K562 (cell line): ENCODE data around the gene NFXL1. TPM values are rescaled to one million over a fixed set of nuclear protein-coding genes. Genes with fewer than 3 reads are reported as not detected.

Experiments
- ATAC-seq: fragments of 200-7000 bp; cut with Tn5 transposase; 3 replicates; pipeline ENCODE4 v1.9.1; 2020; ENCODE audit warnings: moderate library complexity
- BruUV-seq: library from RNA; stranded (reverse); fragments of 400-500 nt; replicated peaks from 2 replicates; lab custom pipeline; 2021; lab: Mats Ljungman, UMichigan
- CTCF ChIA-PET: fragments of 300-600 bp; formaldehyde crosslinking; extraction: SDS; loops from one replicate; lab custom pipeline; 2021; ENCODE audit warnings: low intra/inter-chr PET ratio; lab: Yijun Ruan, JAX
- POLR2A ChIA-PET: fragments of 300-600, 350-650 bp; sonication (Branson Sonifier 250); formaldehyde crosslinking; extraction: SDS; loops from one replicate; lab custom pipeline; 2021; ENCODE audit warnings: antibody characterized with exemption, inconsistent platforms; lab: Yijun Ruan, JAX
- DNase-seq, 4 experiments: peaks; one replicate each; pipeline versions ENCODE4 v3.0.0 to v3.0.0-alpha.2; 2011 to 2018; ENCODE audit warnings: low spot score in 3 of 4, mixed read lengths in 3 of 4; ENCODE audit errors: extremely low read depth in 1 of 4
- FAIRE-seq: peaks from 2 replicates; lab custom pipeline; 2011; peaks lifted over from hg19 to GRCh38; lab: Jason Lieb, UNC
- H2AFZ ChIP-seq: 2 replicates; pipeline ENCODE4 v1.6.0; 2011; ENCODE audit warnings: low read depth, low read length, control low read depth, inconsistent platforms
- H3K27ac ChIP-seq: fragments of 200-600 bp; 3 replicates; pipeline ENCODE4 v1.8.0; 2011; ENCODE audit warnings: low read depth, mild to moderate bottlenecking, control low read depth, inconsistent platforms, low read length, moderate library complexity, mixed read lengths; ENCODE audit errors: extremely low read depth
- H3K27me3 ChIP-seq, 2 experiments: fragments of 300-600 bp in 1 of 2; 2 replicates in 1 of 2; 3 replicates in 1 of 2; pipeline versions ENCODE4 v1.6.0 to v1.8.0; 2011; ENCODE audit warnings: inconsistent platforms in 2 of 2, low read length in 2 of 2, mild to moderate bottlenecking in 1 of 2, mixed read lengths in 1 of 2, moderate library complexity in 1 of 2; ENCODE audit not compliant: control insufficient read depth in 2 of 2, insufficient read depth in 2 of 2
- H3K36me3 ChIP-seq: fragments of 300-600 bp; 3 replicates; pipeline ENCODE4 v1.8.0; 2011; ENCODE audit warnings: mild to moderate bottlenecking, low read length, inconsistent platforms; ENCODE audit not compliant: control insufficient read depth, insufficient read depth
- H3K4me1 ChIP-seq, 2 experiments: fragments of 200-600 bp in 1 of 2; replicated peaks in 1 of 2; 2 replicates in 1 of 2; 3 replicates in 1 of 2; pipeline versions ENCODE4 v1.5.1 to v1.8.0; 2011; ENCODE audit warnings: inconsistent platforms in 2 of 2, low read length in 2 of 2, mild to moderate bottlenecking in 1 of 2, mixed read lengths in 1 of 2, moderate library complexity in 1 of 2; ENCODE audit not compliant: control insufficient read depth in 2 of 2, insufficient read depth in 2 of 2
- H3K4me2 ChIP-seq: 2 replicates; pipeline ENCODE4 v1.6.1; 2011; ENCODE audit warnings: low read length, control low read depth, inconsistent platforms, mixed read lengths; ENCODE audit not compliant: insufficient read depth
- H3K4me3 ChIP-seq: fragments of 200-600 bp; sonication (generic), shearing (Covaris generic); 2 replicates; pipeline ENCODE4 v1.5.1; 2016; ENCODE audit warnings: control low read depth, inconsistent platforms
- H3K79me2 ChIP-seq: fragments of 200-600 bp; 3 replicates; pipeline ENCODE4 v1.8.0; 2011; ENCODE audit warnings: low read length, inconsistent platforms; ENCODE audit not compliant: control insufficient read depth, insufficient read depth
- H3K9ac ChIP-seq, 2 experiments: 2 replicates each; pipeline versions ENCODE4 v1.6.0 to v1.6.1; 2011; ENCODE audit warnings: low read depth in 2 of 2, low read length in 2 of 2, control low read depth in 1 of 2, inconsistent platforms in 1 of 2, mild to moderate bottlenecking in 1 of 2, mixed read lengths in 1 of 2; ENCODE audit not compliant: insufficient read depth in 1 of 2
- H3K9me1 ChIP-seq: one replicate; pipeline ENCODE4 v1.6.0; 2011; ENCODE audit warnings: inconsistent platforms, mild to moderate bottlenecking, low read length, moderate library complexity; ENCODE audit not compliant: control insufficient read depth, insufficient read depth
- H3K9me3 ChIP-seq: replicated peaks from 2 replicates; pipeline ENCODE4 v1.5.1; 2011; ENCODE audit warnings: low read depth, low read length, inconsistent platforms; ENCODE audit not compliant: control insufficient read depth, insufficient read depth
- H4K20me1 ChIP-seq: replicated peaks from 2 replicates; pipeline ENCODE4 v1.6.1; 2011; ENCODE audit warnings: low read length, inconsistent platforms, mixed read lengths; ENCODE audit not compliant: control insufficient read depth, insufficient read depth
- HDGF ChIP-seq: fragments of 450-650 bp; IDR thresholded peaks from 2 replicates; pipeline ENCODE4 v1.6.1; 2016
- MAFG ChIP-seq: fragments of 450-650 bp; conservative IDR thresholded peaks from 2 replicates; pipeline ENCODE4 v1.6.1; 2016; ENCODE audit warnings: missing genetic modification characterization, missing compliant biosample characterization
- ZNF41 ChIP-seq: fragments of 250-450 bp; sonication (Bioruptor Pico); conservative IDR thresholded peaks from 2 replicates; pipeline ENCODE4 v1.4.0; 2020; ENCODE audit warnings: mild to moderate bottlenecking
- WGBS: fragments of 100-300 bp; shearing (Covaris generic); methylation state at CpG from one replicate; pipeline ENCODE4 v1.1.6; 2016; ENCODE audit warnings: low coverage, mixed read lengths; ENCODE audit not compliant: insufficient coverage; ENCODE audit errors: missing lambda C conversion rate; 5-methylcytosine and 5-hydroxymethylcytosine counted together
- in situ Hi-C: fragments of 300-500 bp; cut with MboI; formaldehyde crosslinking; loops from 4 replicates; pipeline ENCODE4 v1.15.0; 2018; ENCODE audit warnings: inconsistent platforms, mixed read lengths
- intact Hi-C: fragments of 100-400 bp; cut with micrococcal nuclease; formaldehyde crosslinking; loops from 2 replicates; pipeline ENCODE4 v1.14.2; 2022
- polyA plus RNA-seq, 8 experiments: library from polyadenylated mRNA; depleted of rRNA in 4 of 8; stranded (reverse) in 5 of 8; unstranded in 3 of 8; fragments of >200 nt; fragmentation: Nextera tagmentation in 2 of 8; fragmentation: Illumina TruSeq in 1 of 8; extraction: Ambion mirVana in 2 of 8; extraction: Trizol in 1 of 8; gene quantifications; 2 replicates each; pipeline versions ENCODE4 v1.2.1 to v1.2.3, GENCODE V29; 2011 to 2014; ENCODE audit warnings: inconsistent platforms in 1 of 8, missing spikeins in 1 of 8
- total RNA-seq, 7 experiments: library from RNA; depleted of rRNA in 6 of 7; stranded (reverse); fragments of >200 nt in 6 of 7; fragmentation: Illumina TruSeq in 2 of 7; extraction: Trizol in 2 of 7; gene quantifications; 2 replicates each; pipeline versions ENCODE4 v1.2.1 to v1.2.3, GENCODE V29; 2011 to 2021; ENCODE audit warnings: low replicate concordance in 1 of 7
- TF ChIP-seq, protein P1 (sequence below): fragments of 450-650 bp; IDR thresholded peaks from 2 replicates; pipeline ENCODE4 v1.6.1; 2016; ENCODE audit warnings: mild to moderate bottlenecking, moderate library complexity
- TF ChIP-seq, protein P2 (sequence below): fragments of 450-650 bp; IDR thresholded peaks from 2 replicates; pipeline ENCODE4 v1.6.1; 2016

Gene NFXL1
- total and polyA plus RNA-seq, 9 of the 15 experiments (the other 6 are each of a cell fraction or from before 2014, with no cell fraction given), result 7.5 to 27.0 (median 10.6) TPM

DNA sequence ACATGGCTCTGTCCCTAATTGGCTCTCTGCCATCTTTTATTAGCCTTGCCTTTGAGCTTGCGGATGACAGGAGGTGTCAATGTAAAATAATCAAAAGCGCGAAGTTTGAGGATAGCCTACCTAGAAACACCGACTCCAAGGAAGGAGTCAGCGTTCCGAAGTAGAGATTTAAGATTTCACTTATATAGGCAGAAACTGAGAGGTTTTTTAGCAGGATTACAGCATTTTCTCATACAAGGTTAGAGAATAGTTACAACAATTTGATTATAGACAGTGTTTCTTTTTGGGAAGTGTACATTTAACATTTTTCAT is 499 bp upstream of the NFXL1 start:
- BruUV-seq, result TSS peak; percentile 82
- POLR2A ChIA-PET, result interaction anchor here (0.9 to 1.4 kb wide), 4 partner anchors 12 to 426 kb away, joined by 3 to 4 read pairs (median 4); partner anchors contain the start of gene SLAIN2
- TF ChIP-seq, protein P1, sequence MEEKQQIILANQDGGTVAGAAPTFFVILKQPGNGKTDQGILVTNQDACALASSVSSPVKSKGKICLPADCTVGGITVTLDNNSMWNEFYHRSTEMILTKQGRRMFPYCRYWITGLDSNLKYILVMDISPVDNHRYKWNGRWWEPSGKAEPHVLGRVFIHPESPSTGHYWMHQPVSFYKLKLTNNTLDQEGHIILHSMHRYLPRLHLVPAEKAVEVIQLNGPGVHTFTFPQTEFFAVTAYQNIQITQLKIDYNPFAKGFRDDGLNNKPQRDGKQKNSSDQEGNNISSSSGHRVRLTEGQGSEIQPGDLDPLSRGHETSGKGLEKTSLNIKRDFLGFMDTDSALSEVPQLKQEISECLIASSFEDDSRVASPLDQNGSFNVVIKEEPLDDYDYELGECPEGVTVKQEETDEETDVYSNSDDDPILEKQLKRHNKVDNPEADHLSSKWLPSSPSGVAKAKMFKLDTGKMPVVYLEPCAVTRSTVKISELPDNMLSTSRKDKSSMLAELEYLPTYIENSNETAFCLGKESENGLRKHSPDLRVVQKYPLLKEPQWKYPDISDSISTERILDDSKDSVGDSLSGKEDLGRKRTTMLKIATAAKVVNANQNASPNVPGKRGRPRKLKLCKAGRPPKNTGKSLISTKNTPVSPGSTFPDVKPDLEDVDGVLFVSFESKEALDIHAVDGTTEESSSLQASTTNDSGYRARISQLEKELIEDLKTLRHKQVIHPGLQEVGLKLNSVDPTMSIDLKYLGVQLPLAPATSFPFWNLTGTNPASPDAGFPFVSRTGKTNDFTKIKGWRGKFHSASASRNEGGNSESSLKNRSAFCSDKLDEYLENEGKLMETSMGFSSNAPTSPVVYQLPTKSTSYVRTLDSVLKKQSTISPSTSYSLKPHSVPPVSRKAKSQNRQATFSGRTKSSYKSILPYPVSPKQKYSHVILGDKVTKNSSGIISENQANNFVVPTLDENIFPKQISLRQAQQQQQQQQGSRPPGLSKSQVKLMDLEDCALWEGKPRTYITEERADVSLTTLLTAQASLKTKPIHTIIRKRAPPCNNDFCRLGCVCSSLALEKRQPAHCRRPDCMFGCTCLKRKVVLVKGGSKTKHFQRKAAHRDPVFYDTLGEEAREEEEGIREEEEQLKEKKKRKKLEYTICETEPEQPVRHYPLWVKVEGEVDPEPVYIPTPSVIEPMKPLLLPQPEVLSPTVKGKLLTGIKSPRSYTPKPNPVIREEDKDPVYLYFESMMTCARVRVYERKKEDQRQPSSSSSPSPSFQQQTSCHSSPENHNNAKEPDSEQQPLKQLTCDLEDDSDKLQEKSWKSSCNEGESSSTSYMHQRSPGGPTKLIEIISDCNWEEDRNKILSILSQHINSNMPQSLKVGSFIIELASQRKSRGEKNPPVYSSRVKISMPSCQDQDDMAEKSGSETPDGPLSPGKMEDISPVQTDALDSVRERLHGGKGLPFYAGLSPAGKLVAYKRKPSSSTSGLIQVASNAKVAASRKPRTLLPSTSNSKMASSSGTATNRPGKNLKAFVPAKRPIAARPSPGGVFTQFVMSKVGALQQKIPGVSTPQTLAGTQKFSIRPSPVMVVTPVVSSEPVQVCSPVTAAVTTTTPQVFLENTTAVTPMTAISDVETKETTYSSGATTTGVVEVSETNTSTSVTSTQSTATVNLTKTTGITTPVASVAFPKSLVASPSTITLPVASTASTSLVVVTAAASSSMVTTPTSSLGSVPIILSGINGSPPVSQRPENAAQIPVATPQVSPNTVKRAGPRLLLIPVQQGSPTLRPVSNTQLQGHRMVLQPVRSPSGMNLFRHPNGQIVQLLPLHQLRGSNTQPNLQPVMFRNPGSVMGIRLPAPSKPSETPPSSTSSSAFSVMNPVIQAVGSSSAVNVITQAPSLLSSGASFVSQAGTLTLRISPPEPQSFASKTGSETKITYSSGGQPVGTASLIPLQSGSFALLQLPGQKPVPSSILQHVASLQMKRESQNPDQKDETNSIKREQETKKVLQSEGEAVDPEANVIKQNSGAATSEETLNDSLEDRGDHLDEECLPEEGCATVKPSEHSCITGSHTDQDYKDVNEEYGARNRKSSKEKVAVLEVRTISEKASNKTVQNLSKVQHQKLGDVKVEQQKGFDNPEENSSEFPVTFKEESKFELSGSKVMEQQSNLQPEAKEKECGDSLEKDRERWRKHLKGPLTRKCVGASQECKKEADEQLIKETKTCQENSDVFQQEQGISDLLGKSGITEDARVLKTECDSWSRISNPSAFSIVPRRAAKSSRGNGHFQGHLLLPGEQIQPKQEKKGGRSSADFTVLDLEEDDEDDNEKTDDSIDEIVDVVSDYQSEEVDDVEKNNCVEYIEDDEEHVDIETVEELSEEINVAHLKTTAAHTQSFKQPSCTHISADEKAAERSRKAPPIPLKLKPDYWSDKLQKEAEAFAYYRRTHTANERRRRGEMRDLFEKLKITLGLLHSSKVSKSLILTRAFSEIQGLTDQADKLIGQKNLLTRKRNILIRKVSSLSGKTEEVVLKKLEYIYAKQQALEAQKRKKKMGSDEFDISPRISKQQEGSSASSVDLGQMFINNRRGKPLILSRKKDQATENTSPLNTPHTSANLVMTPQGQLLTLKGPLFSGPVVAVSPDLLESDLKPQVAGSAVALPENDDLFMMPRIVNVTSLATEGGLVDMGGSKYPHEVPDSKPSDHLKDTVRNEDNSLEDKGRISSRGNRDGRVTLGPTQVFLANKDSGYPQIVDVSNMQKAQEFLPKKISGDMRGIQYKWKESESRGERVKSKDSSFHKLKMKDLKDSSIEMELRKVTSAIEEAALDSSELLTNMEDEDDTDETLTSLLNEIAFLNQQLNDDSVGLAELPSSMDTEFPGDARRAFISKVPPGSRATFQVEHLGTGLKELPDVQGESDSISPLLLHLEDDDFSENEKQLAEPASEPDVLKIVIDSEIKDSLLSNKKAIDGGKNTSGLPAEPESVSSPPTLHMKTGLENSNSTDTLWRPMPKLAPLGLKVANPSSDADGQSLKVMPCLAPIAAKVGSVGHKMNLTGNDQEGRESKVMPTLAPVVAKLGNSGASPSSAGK, result peak; percentile 94; the same call in 1 of the 2 replicates
- no peak for TF ChIP-seq MAFG (tag)
- no peak for TF ChIP-seq HDGF
- TF ChIP-seq, protein P2, sequence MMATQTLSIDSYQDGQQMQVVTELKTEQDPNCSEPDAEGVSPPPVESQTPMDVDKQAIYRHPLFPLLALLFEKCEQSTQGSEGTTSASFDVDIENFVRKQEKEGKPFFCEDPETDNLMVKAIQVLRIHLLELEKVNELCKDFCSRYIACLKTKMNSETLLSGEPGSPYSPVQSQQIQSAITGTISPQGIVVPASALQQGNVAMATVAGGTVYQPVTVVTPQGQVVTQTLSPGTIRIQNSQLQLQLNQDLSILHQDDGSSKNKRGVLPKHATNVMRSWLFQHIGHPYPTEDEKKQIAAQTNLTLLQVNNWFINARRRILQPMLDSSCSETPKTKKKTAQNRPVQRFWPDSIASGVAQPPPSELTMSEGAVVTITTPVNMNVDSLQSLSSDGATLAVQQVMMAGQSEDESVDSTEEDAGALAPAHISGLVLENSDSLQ, result 0 out of 2 replicates have a peak, but pooled peaks have one; percentile 17
- no peak for TF ChIP-seq ZNF41

More for the DNA sequence above, 499 bp upstream of the NFXL1 start:
- intact Hi-C loops (no loop called here), in situ Hi-C loops (no loop called here)
- Histone ChIP-seq H3K36me3 (peaks cover 24% of the 10 kb centered on the region; the same call in 2 of the 3 replicates), H3K4me3 (peak overlapping the region; percentile 89), H3K4me2 (peak overlapping the region; percentile 97), H3K4me1 (peaks cover 11 to 17% of the 10 kb centered on the region in 2 experiments), H3K27me3 (no peaks in the 10 kb centered on the region), H3K9me1 (no peaks in the 10 kb centered on the region), H2AFZ (peak overlapping the region; percentile 100), H3K27ac (peak overlapping the region; percentile 56), H3K9ac (peak overlapping the region; percentile 65 to 66), H3K9me3 (no peaks in the 10 kb centered on the region), H4K20me1 (no peaks in the 10 kb centered on the region), H3K79me2 (peaks cover 32% of the 10 kb centered on the region)
- 10% methylated on average over 6 of the region's 6 CpGs for WGBS
- DNase-seq, result no peak
- no peak for FAIRE-seq
- peak; percentile 14 for ATAC-seq
- CTCF ChIA-PET, result no interaction called here
